HL-60 (cell line): ENCODE measurements around the gene FCRL4.

Experiments
- DNase-seq, 2 experiments: peaks; one replicate each; pipeline ENCODE4 v3.0.0-alpha.2; 2010 to 2020; ENCODE audit warnings: low read depth in 1 of 2, low spot score in 1 of 2
- H3K27ac ChIP-seq: fragments of 250-450 bp; sonication (Bioruptor Pico); replicated peaks from 2 replicates; pipeline ENCODE4 v1.5.1; 2020; ENCODE audit warnings: mild to moderate bottlenecking, moderate library complexity
- H3K27me3 ChIP-seq: fragments of 250-450 bp; sonication (Bioruptor Pico); 2 replicates; pipeline ENCODE4 v1.5.1; 2021; ENCODE audit warnings: mild to moderate bottlenecking, moderate library complexity; ENCODE audit not compliant: insufficient read depth, poor library complexity, severe bottlenecking
- H3K4me3 ChIP-seq: replicated peaks from 2 replicates; pipeline ENCODE4 v1.5.1; 2011; ENCODE audit warnings: mild to moderate bottlenecking, control low read depth, low read length; ENCODE audit not compliant: insufficient read depth
- CTCF ChIP-seq: IDR thresholded peaks from one replicate; pipeline ENCODE4 v1.5.1; 2011; ENCODE audit warnings: low read length, control low read depth, inconsistent platforms; ENCODE audit not compliant: insufficient read depth
- GABPA ChIP-seq: IDR thresholded peaks from 2 replicates; pipeline ENCODE4 v1.6.1; 2012; ENCODE audit warnings: low read depth
- POLR2AphosphoS5 ChIP-seq: IDR thresholded peaks from 2 replicates; pipeline ENCODE4 v1.6.1; 2012; ENCODE audit warnings: low read depth
- REST ChIP-seq: IDR thresholded peaks from 2 replicates; pipeline ENCODE4 v1.6.1; 2012; ENCODE audit warnings: low read depth; ENCODE audit not compliant: insufficient replicate concordance
- SPI1 ChIP-seq: IDR thresholded peaks from 2 replicates; pipeline ENCODE4 v1.6.1; 2012; ENCODE audit warnings: low read depth, mild to moderate bottlenecking, borderline replicate concordance

FCRL4 gene

GRCh38 chr1:157540160-157540748, 57.6 kb downstream of the FCRL4 start:
- DNase-seq: no peak
- Histone ChIP-seq H3K27me3 (peaks cover 10% of the 10 kb centered on the region), H3K4me3 (no peak overlapping the region), H3K27ac (no peak overlapping the region)
- TF ChIP-seq POLR2AphosphoS5: no peak
- TF ChIP-seq SPI1: no peak
- no peak for TF ChIP-seq GABPA
- no peak for TF ChIP-seq REST
- TF ChIP-seq CTCF: no peak

GRCh38 chr1:157539568-157539967, 58.3 kb downstream of the FCRL4 start:
- TF ChIP-seq CTCF (no peak), POLR2AphosphoS5 (no peak), GABPA (no peak), REST (no peak), SPI1 (no peak)
- no peak for DNase-seq
- H3K4me3 ChIP-seq: no peak overlapping the region
- H3K27ac ChIP-seq: no peak overlapping the region
- peaks cover 8% of the 10 kb centered on the region for H3K27me3 ChIP-seq

- no peak for DNase-seq
- no peak overlapping the region for H3K27ac ChIP-seq
- TF ChIP-seq POLR2AphosphoS5 (no peak), SPI1 (no peak), GABPA (no peak), CTCF (no peak), REST (no peak)
- H3K4me3 ChIP-seq: no peak overlapping the region
- no peaks in the 10 kb centered on the region for H3K27me3 ChIP-seq
Observed at GRCh38 chr1:157532569-157532968, 65.3 kb downstream of the FCRL4 start.
